Muscle of leg (tissue), 11 donors: ENCODE measurements around the gene GNAQ. TPM values are rescaled to one million over a fixed set of nuclear protein-coding genes. Genes with fewer than 3 reads are reported as not detected.

Experiments
- DNase-seq: peaks from one replicate; pipeline ENCODE4 v3.0.0; 2013
- H3K27ac ChIP-seq: one replicate; pipeline ENCODE4 v1.5.1; 2013; ENCODE audit warnings: mild to moderate bottlenecking, low read length, control low read depth
- H3K27me3 ChIP-seq: one replicate; pipeline ENCODE4 v1.6.1; 2013; ENCODE audit warnings: low read length; ENCODE audit not compliant: control insufficient read depth, insufficient read depth
- H3K36me3 ChIP-seq: one replicate; pipeline ENCODE4 v1.6.1; 2013; ENCODE audit warnings: low read length; ENCODE audit not compliant: control insufficient read depth, insufficient read depth
- H3K4me1 ChIP-seq: one replicate; pipeline ENCODE4 v1.6.1; 2013; ENCODE audit warnings: low read length; ENCODE audit not compliant: control insufficient read depth, insufficient read depth
- H3K4me3 ChIP-seq: one replicate; pipeline ENCODE4 v1.5.1; 2013; ENCODE audit warnings: low read length, control low read depth
- H3K9me3 ChIP-seq: replicated peaks from 2 replicates; pipeline ENCODE4 v1.6.1; 2013; ENCODE audit warnings: low read depth, low read length; ENCODE audit not compliant: control insufficient read depth
- WGBS: methylation state at CpG from one replicate; pipeline ENCODE4 v1.1.5; 2013; ENCODE audit warnings: missing lambda C conversion rate; ENCODE audit not compliant: insufficient coverage; 5-methylcytosine and 5-hydroxymethylcytosine counted together
- polyA plus RNA-seq, 8 donors: library from polyadenylated mRNA; unstranded; fragments of 120-200 nt; gene quantifications; one replicate each; pipeline versions ENCODE4 v1.2.1 to v1.2.3, GENCODE V29; 2013; ENCODE audit warnings: inconsistent platforms in 1 of 8, low replicate concordance in 1 of 8; ENCODE audit not compliant: insufficient read length in 8 of 8, insufficient read depth in 1 of 8
- total RNA-seq: library from RNA; stranded (reverse); fragments of 120-200 nt; gene quantifications from one replicate; pipeline ENCODE4 v1.2.4, GENCODE V29; 2013

The GNAQ gene
- total and polyA plus RNA-seq, 9 donors = 19.7 to 31.6 (median 27.0) TPM

- no peaks in the 10 kb centered on the region for H3K27me3 ChIP-seq
- peaks cover 10% of the 10 kb centered on the region for H3K36me3 ChIP-seq
- no peak overlapping the region for H3K27ac ChIP-seq
- H3K9me3 ChIP-seq = no peaks in the 10 kb centered on the region
- WGBS = 100% methylated on average over 2 of the region's 6 CpGs
- H3K4me1 ChIP-seq = no peaks in the 10 kb centered on the region
- no peak overlapping the region for H3K4me3 ChIP-seq
- no peak for DNase-seq
Measured at GRCh38 chr9:77899679-77900354, 131.8 kb downstream of the GNAQ start.

DNA sequence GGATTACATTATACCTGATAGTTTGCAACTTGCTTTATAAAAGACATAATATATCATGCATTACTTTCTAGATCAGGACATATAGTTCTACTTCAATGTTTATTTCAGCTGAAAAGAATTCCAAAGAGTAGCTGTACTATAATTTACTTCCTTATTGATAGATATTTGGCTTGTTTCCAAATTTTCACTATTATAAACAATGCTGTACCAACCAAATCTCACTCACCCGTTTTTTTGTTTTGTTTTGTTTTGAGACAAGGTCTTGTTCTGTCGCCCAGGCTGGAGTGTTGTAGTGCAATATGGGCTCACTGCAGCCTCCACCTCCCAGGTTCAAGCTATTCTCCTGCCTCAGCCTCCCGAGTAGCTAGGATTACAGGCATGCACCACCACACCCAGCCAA, 132.7 kb downstream of the GNAQ start:
- H3K36me3 ChIP-seq = peaks cover 10% of the 10 kb centered on the region
- no peaks in the 10 kb centered on the region for H3K4me1 ChIP-seq
- no peak overlapping the region for H3K4me3 ChIP-seq
- no peaks in the 10 kb centered on the region for H3K9me3 ChIP-seq
- no peak overlapping the region for H3K27ac ChIP-seq
- DNase-seq = no peak
- H3K27me3 ChIP-seq = no peaks in the 10 kb centered on the region
- WGBS = no CpG with 5 or more reads among the region's 3 CpGs

DNA sequence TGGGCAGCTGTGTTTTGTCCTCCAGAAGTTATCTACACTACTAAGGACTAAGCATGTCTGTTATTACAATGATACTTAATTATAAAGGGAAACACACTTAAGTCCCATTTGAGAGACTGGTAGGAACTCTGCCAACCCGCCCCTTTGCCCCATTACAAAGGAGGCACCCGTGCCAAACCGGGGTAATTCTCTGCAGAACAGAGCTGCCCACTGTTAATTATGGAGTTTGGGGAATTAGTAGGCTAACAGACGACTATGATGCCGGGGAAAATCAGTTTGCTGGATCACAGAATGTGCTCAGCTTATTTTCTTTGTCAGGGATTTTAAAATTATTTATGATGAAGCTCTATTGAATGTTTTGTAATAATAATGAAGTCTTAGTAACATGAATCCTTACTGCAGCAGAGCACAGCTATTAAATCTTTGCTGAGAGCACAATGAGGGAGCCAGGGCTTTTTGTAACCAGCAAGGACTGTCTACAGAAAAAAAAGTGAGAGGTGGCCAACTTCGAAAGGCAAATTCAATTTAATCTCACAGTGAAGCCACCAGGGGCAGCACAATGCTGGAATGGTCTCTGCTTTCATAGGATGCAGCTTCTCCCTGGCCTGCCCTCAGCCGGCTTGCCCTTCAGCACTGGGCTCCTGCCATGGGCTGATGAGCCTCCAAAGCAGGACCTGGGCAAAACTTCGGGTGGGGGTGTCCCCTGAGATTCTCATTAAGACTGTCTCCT, 134.5 kb downstream of the GNAQ start:
- Histone ChIP-seq H3K36me3 (peaks cover 5% of the 10 kb centered on the region), H3K4me3 (no peak overlapping the region), H3K9me3 (no peaks in the 10 kb centered on the region), H3K27ac (no peak overlapping the region), H3K4me1 (no peaks in the 10 kb centered on the region), H3K27me3 (no peaks in the 10 kb centered on the region)
- DNase-seq = peak; percentile 49
- WGBS = 46% methylated on average over 5 of the region's 8 CpGs

DNA sequence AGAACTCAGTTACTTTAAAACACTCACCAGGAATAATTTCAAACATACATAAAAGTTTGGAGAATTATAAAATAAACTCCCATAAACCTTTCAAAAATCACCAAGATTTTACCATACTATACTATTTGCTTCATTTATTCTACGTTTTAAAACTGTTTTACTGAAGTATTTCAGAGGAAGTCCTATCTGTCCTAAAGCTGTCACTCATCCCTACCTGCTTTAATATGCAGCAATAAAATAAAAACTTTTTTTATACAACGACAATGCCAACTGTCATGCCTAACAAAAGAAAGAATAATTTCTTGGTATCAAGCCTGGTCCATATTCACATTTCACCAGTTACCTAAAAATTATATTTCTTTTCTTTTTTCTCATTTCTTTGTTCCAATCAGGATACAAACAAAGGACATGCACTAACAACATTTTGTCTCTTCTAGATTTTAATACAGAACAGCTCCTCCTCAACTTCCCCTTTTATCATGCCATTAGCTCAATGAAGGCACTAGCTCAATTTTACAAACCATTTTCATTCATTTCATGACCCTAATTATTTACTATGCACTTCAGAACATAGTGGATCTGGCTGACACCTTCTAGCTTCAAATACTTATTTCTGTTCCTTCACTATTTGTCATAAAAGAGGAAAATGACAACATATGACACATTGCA, 135.2 kb downstream of the GNAQ start:
- H3K9me3 ChIP-seq = no peaks in the 10 kb centered on the region
- no peak for DNase-seq
- no peaks in the 10 kb centered on the region for H3K4me1 ChIP-seq
- no peak overlapping the region for H3K27ac ChIP-seq
- peaks cover 5% of the 10 kb centered on the region for H3K36me3 ChIP-seq
- 60% methylated on average over 1 of the region's 2 CpGs for WGBS
- no peak overlapping the region for H3K4me3 ChIP-seq
- H3K27me3 ChIP-seq = no peaks in the 10 kb centered on the region

DNA sequence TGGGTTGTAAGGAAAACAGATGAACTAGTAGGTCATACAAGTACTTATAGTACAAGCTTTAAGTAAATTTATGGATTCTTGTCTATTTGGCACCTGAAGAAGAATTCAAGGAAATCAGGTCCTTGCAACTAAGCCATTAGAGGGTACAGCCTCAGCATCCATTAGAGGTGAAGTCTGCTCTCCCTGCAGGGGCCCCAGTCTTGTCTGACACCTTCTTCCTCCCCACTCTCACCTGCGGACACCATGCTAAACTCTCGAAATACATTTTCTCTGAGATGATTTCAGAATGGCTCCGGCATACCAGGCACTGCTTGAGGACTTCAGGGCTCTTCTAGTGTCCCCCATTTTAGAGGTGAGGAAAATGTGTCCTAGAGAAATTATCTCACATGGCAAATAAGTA, 137.9 kb downstream of the GNAQ start:
- no peak overlapping the region for H3K4me3 ChIP-seq
- 100% methylated on average over 2 of the region's 3 CpGs for WGBS
- H3K27me3 ChIP-seq = no peaks in the 10 kb centered on the region

DNA sequence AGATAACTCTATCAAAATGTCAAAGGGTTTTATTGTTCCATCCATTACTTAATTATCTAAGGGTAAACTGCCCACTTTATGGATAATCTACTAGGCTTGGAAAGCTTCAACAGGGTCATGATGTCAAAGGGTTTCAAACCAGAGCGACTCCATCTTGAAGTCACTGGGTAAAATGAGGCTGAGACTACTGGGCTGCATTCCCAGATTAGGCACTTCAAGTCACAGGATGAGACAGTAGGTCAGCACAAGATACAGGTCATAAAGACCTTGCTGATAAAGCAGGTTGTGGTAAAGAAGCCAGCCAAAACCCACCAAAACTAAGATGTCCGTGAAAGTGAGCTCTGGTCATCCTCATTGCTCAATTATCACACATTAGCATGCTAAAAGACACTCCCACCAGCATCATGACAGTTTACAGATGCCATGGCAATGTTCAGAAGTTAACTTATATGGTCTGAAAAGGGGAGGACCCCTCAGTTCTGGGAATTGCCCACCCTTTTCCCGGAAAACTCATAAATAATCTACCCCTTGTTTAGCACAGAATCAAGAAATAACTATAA, 138.6 kb downstream of the GNAQ start:
- H3K4me3 ChIP-seq = no peak overlapping the region
- no peaks in the 10 kb centered on the region for H3K4me1 ChIP-seq
- no peaks in the 10 kb centered on the region for H3K9me3 ChIP-seq
- H3K27ac ChIP-seq = no peak overlapping the region
- DNase-seq = no peak
- H3K27me3 ChIP-seq = no peaks in the 10 kb centered on the region
- H3K36me3 ChIP-seq = peaks cover 5% of the 10 kb centered on the region
- 80% methylated on average over 1 of the region's 3 CpGs for WGBS

More for the DNA sequence above, 137.9 kb downstream of the GNAQ start:
- DNase-seq = no peak
- Histone ChIP-seq H3K4me1 (no peaks in the 10 kb centered on the region), H3K9me3 (no peaks in the 10 kb centered on the region), H3K27ac (no peak overlapping the region), H3K36me3 (peaks cover 5% of the 10 kb centered on the region)

GRCh38 chr9:77892171-77892570, 139.4 kb downstream of the GNAQ start:
- H3K36me3 ChIP-seq = peaks cover 5% of the 10 kb centered on the region
- H3K27ac ChIP-seq = no peak overlapping the region
- no peaks in the 10 kb centered on the region for H3K4me1 ChIP-seq
- WGBS = 20% methylated on average over 1 of the region's 1 CpG
- no peak overlapping the region for H3K4me3 ChIP-seq
- DNase-seq = no peak
- no peaks in the 10 kb centered on the region for H3K9me3 ChIP-seq
- H3K27me3 ChIP-seq = no peaks in the 10 kb centered on the region

GRCh38 chr9:77891128-77891800, 140.3 kb downstream of the GNAQ start:
- no CpG with 5 or more reads among the region's 8 CpGs for WGBS
- H3K27me3 ChIP-seq = no peaks in the 10 kb centered on the region
- H3K4me3 ChIP-seq = no peak overlapping the region
- peaks cover 5% of the 10 kb centered on the region for H3K36me3 ChIP-seq
- H3K9me3 ChIP-seq = no peaks in the 10 kb centered on the region
- no peak overlapping the region for H3K27ac ChIP-seq
- H3K4me1 ChIP-seq = no peaks in the 10 kb centered on the region
- no peak for DNase-seq

GRCh38 chr9:77887662-77888061, 143.9 kb downstream of the GNAQ start:
- WGBS = 80% methylated on average over 1 of the region's 2 CpGs
- H3K4me1 ChIP-seq = no peaks in the 10 kb centered on the region
- no peaks in the 10 kb centered on the region for H3K27me3 ChIP-seq
- no peak overlapping the region for H3K27ac ChIP-seq
- no peak overlapping the region for H3K4me3 ChIP-seq
- DNase-seq = no peak
- H3K9me3 ChIP-seq = no peaks in the 10 kb centered on the region
- no peaks in the 10 kb centered on the region for H3K36me3 ChIP-seq
